ENCODE data around the gene FBXO41. TPM values are rescaled to one million over a fixed set of nuclear protein-coding genes. Genes with fewer than 3 reads are reported as not detected.

FBXO41 gene
- total RNA-seq = 10 to 100 TPM in 1 of 2 donors, 1 to 10 TPM in 1; 8.1 to 20.1 TPM
- 10 to 100 TPM; 47.4 to 50.6 TPM for polyA plus RNA-seq (ENCODE audit: insufficient read length in 2 of 2)
- long read RNA-seq, donor 1, full-length matches to known transcripts = 4 of 4 reads
- long read RNA-seq, donor 1, partial matches to known transcripts = 0 of 4 reads
- long read RNA-seq, donor 1, other reads (novel, unspliced or antisense) = 0 of 4 reads
- long read RNA-seq, donor 2 = 0 reads
- long read RNA-seq, donor 3, full-length matches to known transcripts = 3 of 3 reads
- long read RNA-seq, donor 3, partial matches to known transcripts = 0 of 3 reads
- long read RNA-seq, donor 3, other reads (novel, unspliced or antisense) = 0 of 3 reads
- long read RNA-seq, donor 4 = 0 reads

- Histone ChIP-seq H3K36me3 (ENCODE audit: control insufficient read depth, insufficient read depth, low read length) (no peaks in the 10 kb centered on the region), H3K4me3 (ENCODE audit: low read depth, low read length) (peak within 1 kb of the TSS; percentile 54), H3K27me3 (ENCODE audit: control insufficient read depth, insufficient read depth, low read length) (peaks cover 29% of the 10 kb centered on the region), H3K9me3 (ENCODE audit: control insufficient read depth, insufficient read depth, low read length) (no peaks in the 10 kb centered on the region), H3K27ac (ENCODE audit: low read depth, low read length) (no peak within 1 kb of the TSS), H3K4me1 (ENCODE audit: control insufficient read depth, insufficient read depth, low read length) (peaks cover 25% of the 10 kb centered on the region)
- DNase-seq (ENCODE audit: low read depth in 4 of 6, low spot score in 6 of 6) = peak in 2 of 6 donors; percentile 82 to 89
- 1% methylated on average over 55 of the region's 69 CpGs for WGBS (ENCODE audit: insufficient coverage)
These were observed at the start of gene FBXO41 for GRCh38 chr2:73284296-73285158. Gene FBXO41, minus strand, starts transcription at chr2:73284478. Its CDS starts 14,848 bp downstream, at chr2:73269630.

- Histone ChIP-seq H3K27ac (ENCODE audit: low read depth, low read length) (no peak overlapping the region), H3K4me3 (ENCODE audit: low read depth, low read length) (no peak overlapping the region), H3K4me1 (ENCODE audit: control insufficient read depth, insufficient read depth, low read length) (no peaks in the 10 kb centered on the region), H3K9me3 (ENCODE audit: control insufficient read depth, insufficient read depth, low read length) (no peaks in the 10 kb centered on the region), H3K36me3 (ENCODE audit: control insufficient read depth, insufficient read depth, low read length) (no peaks in the 10 kb centered on the region), H3K27me3 (ENCODE audit: control insufficient read depth, insufficient read depth, low read length) (no peaks in the 10 kb centered on the region)
- WGBS (ENCODE audit: insufficient coverage) = no CpG with 5 or more reads among the region's 2 CpGs
- DNase-seq (ENCODE audit: low read depth in 4 of 6, low spot score in 6 of 6) = no peak
These were observed 49.8 kb upstream of the FBXO41 start for GRCh38 chr2:73334045-73334444.

GRCh38 chr2:73333564-73333963 lies 49.3 kb upstream of the FBXO41 start:
- Histone ChIP-seq H3K4me3 (ENCODE audit: low read depth, low read length) (no peak overlapping the region), H3K27ac (ENCODE audit: low read depth, low read length) (no peak overlapping the region), H3K27me3 (ENCODE audit: control insufficient read depth, insufficient read depth, low read length) (no peaks in the 10 kb centered on the region), H3K4me1 (ENCODE audit: control insufficient read depth, insufficient read depth, low read length) (no peaks in the 10 kb centered on the region), H3K9me3 (ENCODE audit: control insufficient read depth, insufficient read depth, low read length) (no peaks in the 10 kb centered on the region), H3K36me3 (ENCODE audit: control insufficient read depth, insufficient read depth, low read length) (no peaks in the 10 kb centered on the region)
- no peak for DNase-seq (ENCODE audit: low read depth in 4 of 6, low spot score in 6 of 6)

GRCh38 chr2:73324126-73324725 lies 39.9 kb upstream of the FBXO41 start:
- DNase-seq (ENCODE audit: low read depth in 4 of 6, low spot score in 6 of 6) = peak in 2 of 6 donors; percentile 59 to 80
- no peaks in the 10 kb centered on the region for H3K4me1 ChIP-seq (ENCODE audit: control insufficient read depth, insufficient read depth, low read length)
- no peaks in the 10 kb centered on the region for H3K36me3 ChIP-seq (ENCODE audit: control insufficient read depth, insufficient read depth, low read length)
- no peak overlapping the region for H3K27ac ChIP-seq (ENCODE audit: low read depth, low read length)
- 8% methylated on average over 7 of the region's 13 CpGs for WGBS (ENCODE audit: insufficient coverage)
- H3K4me3 ChIP-seq (ENCODE audit: low read depth, low read length) = no peak overlapping the region
- peaks cover 3% of the 10 kb centered on the region for H3K27me3 ChIP-seq (ENCODE audit: control insufficient read depth, insufficient read depth, low read length)
- H3K9me3 ChIP-seq (ENCODE audit: control insufficient read depth, insufficient read depth, low read length) = no peaks in the 10 kb centered on the region

- DNase-seq (ENCODE audit: low read depth in 4 of 6, low spot score in 6 of 6) = no peak
- Histone ChIP-seq H3K27ac (ENCODE audit: low read depth, low read length) (no peak overlapping the region), H3K27me3 (ENCODE audit: control insufficient read depth, insufficient read depth, low read length) (peaks cover 3% of the 10 kb centered on the region), H3K36me3 (ENCODE audit: control insufficient read depth, insufficient read depth, low read length) (no peaks in the 10 kb centered on the region), H3K4me3 (ENCODE audit: low read depth, low read length) (no peak overlapping the region), H3K4me1 (ENCODE audit: control insufficient read depth, insufficient read depth, low read length) (no peaks in the 10 kb centered on the region), H3K9me3 (ENCODE audit: control insufficient read depth, insufficient read depth, low read length) (no peaks in the 10 kb centered on the region)
- 74% methylated on average over 5 of the region's 5 CpGs for WGBS (ENCODE audit: insufficient coverage)
These were observed 39.3 kb upstream of the FBXO41 start for GRCh38 chr2:73323551-73323950.

GRCh38 chr2:73314441-73314840 lies 30.2 kb upstream of the FBXO41 start:
- no peaks in the 10 kb centered on the region for H3K4me1 ChIP-seq (ENCODE audit: control insufficient read depth, insufficient read depth, low read length)
- 100% methylated on average over 2 of the region's 2 CpGs for WGBS (ENCODE audit: insufficient coverage)

GRCh38 chr2:73307720-73308119 lies 23.4 kb upstream of the FBXO41 start:
- Histone ChIP-seq H3K4me1 (ENCODE audit: control insufficient read depth, insufficient read depth, low read length) (peaks cover 7% of the 10 kb centered on the region), H3K27ac (ENCODE audit: low read depth, low read length) (no peak overlapping the region), H3K36me3 (ENCODE audit: control insufficient read depth, insufficient read depth, low read length) (no peaks in the 10 kb centered on the region), H3K9me3 (ENCODE audit: control insufficient read depth, insufficient read depth, low read length) (no peaks in the 10 kb centered on the region), H3K4me3 (ENCODE audit: low read depth, low read length) (no peak overlapping the region), H3K27me3 (ENCODE audit: control insufficient read depth, insufficient read depth, low read length) (peaks cover 5% of the 10 kb centered on the region)
- peak in 2 of 6 donors; percentile 45 to 46 for DNase-seq (ENCODE audit: low read depth in 4 of 6, low spot score in 6 of 6)
- WGBS (ENCODE audit: insufficient coverage) = 41% methylated on average over 8 of the region's 9 CpGs

More at GRCh38 chr2:73314441-73314840, 30.2 kb upstream of the FBXO41 start:
- Histone ChIP-seq H3K27me3 (ENCODE audit: control insufficient read depth, insufficient read depth, low read length) (peaks cover 3% of the 10 kb centered on the region), H3K36me3 (ENCODE audit: control insufficient read depth, insufficient read depth, low read length) (no peaks in the 10 kb centered on the region), H3K4me3 (ENCODE audit: low read depth, low read length) (no peak overlapping the region), H3K27ac (ENCODE audit: low read depth, low read length) (no peak overlapping the region), H3K9me3 (ENCODE audit: control insufficient read depth, insufficient read depth, low read length) (no peaks in the 10 kb centered on the region)
- DNase-seq (ENCODE audit: low read depth in 4 of 6, low spot score in 6 of 6) = no peak

- H3K27ac ChIP-seq (ENCODE audit: low read depth, low read length) = no peak overlapping the region
- 91% methylated on average over 3 of the region's 4 CpGs for WGBS (ENCODE audit: insufficient coverage)
- no peaks in the 10 kb centered on the region for H3K9me3 ChIP-seq (ENCODE audit: control insufficient read depth, insufficient read depth, low read length)
- H3K27me3 ChIP-seq (ENCODE audit: control insufficient read depth, insufficient read depth, low read length) = peaks cover 8% of the 10 kb centered on the region
- no peak for DNase-seq (ENCODE audit: low read depth in 4 of 6, low spot score in 6 of 6)
- H3K36me3 ChIP-seq (ENCODE audit: control insufficient read depth, insufficient read depth, low read length) = no peaks in the 10 kb centered on the region
- no peak overlapping the region for H3K4me3 ChIP-seq (ENCODE audit: low read depth, low read length)
- H3K4me1 ChIP-seq (ENCODE audit: control insufficient read depth, insufficient read depth, low read length) = peaks cover 8% of the 10 kb centered on the region
These were observed 17.4 kb upstream of the FBXO41 start for GRCh38 chr2:73301636-73302035.

- Histone ChIP-seq H3K4me1 (ENCODE audit: control insufficient read depth, insufficient read depth, low read length) (peaks cover 8% of the 10 kb centered on the region), H3K27ac (ENCODE audit: low read depth, low read length) (no peak overlapping the region), H3K9me3 (ENCODE audit: control insufficient read depth, insufficient read depth, low read length) (no peaks in the 10 kb centered on the region), H3K36me3 (ENCODE audit: control insufficient read depth, insufficient read depth, low read length) (no peaks in the 10 kb centered on the region), H3K4me3 (ENCODE audit: low read depth, low read length) (no peak overlapping the region), H3K27me3 (ENCODE audit: control insufficient read depth, insufficient read depth, low read length) (peaks cover 11% of the 10 kb centered on the region)
- WGBS (ENCODE audit: insufficient coverage) = 40% methylated on average over 3 of the region's 3 CpGs
- no peak for DNase-seq (ENCODE audit: low read depth in 4 of 6, low spot score in 6 of 6)
These were observed 16.6 kb upstream of the FBXO41 start for GRCh38 chr2:73300926-73301325.

All from spinal cord (tissue), 10 donors.